Measurements from ENCODE around the gene CCIN.
"Not testable (repeated sequence)": the region's sequence is repeated elsewhere in the genome, so short reads cannot be mapped to it uniquely, and the experiment has no call there.

Gene CCIN

DNA sequence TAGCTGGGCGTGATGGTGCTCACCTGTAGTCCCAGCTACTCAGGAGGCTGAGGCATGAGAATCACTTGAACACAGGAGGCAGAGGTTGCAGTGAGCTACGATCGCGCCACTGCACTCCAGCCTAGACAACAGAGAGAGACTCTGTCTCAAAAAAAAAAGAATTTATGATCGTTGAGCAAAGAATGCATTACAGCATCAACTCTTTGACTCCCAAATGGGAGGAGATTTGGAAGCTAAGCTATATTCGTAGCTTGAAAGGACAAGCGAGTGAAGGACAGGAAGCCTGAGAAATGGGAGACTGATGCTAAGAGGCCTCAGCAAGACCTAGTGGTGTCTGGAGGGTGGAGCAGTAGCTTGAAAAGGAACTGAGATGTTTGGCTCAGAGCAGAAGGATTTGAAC lies 10.3 kb upstream of the CCIN start:
- H3K36me3 Mint-ChIP-seq (ENCODE audit: low read depth), result peaks cover 56% of the 10 kb centered on the region
- peaks cover 13% of the 10 kb centered on the region for H3K4me1 Mint-ChIP-seq (ENCODE audit: low read depth)
- H3K27ac Mint-ChIP-seq, result no peak overlapping the region
- no peak for DNase-seq (ENCODE audit: low spot score)
- no peaks in the 10 kb centered on the region for H3K27me3 Mint-ChIP-seq (ENCODE audit: low read depth)
- no peak overlapping the region for H3K4me3 Mint-ChIP-seq
- peaks cover 6% of the 10 kb centered on the region for H3K9me3 Mint-ChIP-seq

DNA sequence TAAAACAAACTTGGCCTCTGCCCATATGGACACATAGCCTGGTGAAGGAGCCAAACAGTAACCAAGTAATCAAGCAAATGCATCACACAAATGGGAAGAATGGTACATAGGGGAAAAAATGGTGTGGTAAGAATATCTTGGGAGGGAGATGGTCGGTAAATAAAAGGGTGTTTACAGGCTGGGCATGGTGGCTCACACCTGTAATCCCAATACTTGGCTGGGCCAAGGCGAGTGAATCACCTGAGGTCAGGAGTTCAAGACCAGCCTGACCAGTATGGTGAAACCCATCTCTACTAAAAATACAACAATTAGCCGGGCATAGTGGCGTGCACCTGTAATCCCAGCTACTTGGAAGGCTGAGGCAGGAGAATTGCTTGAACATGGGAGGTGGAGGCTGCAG lies 9.7 kb upstream of the CCIN start:
- not testable (repeated sequence) for H3K4me3 Mint-ChIP-seq; H3K4me1 Mint-ChIP-seq (ENCODE audit: low read depth); DNase-seq (ENCODE audit: low spot score); H3K27me3 Mint-ChIP-seq (ENCODE audit: low read depth); H3K9me3 Mint-ChIP-seq; H3K27ac Mint-ChIP-seq
- H3K36me3 Mint-ChIP-seq (ENCODE audit: low read depth), result peaks cover 51% of the 10 kb centered on the region

DNA sequence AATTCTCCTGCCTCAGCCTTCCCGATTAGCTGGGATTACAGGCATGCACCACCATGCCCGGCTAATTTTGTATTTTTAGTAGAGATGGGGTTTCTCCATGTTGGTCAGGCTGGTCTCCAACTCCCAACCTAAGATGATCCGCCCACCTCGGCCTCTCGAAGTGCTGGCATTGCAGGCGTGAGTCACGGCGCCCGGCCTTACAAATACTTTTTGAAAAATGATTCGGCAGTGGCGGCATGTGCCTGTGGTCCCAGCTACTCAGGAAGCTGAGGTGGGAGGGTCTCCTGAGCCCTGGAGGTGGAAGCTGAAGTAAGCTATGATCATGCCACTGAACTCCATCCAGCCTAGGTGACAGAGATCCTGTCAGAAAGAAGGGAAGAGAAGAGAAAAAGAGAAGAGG lies 9.1 kb upstream of the CCIN start:
- not testable (repeated sequence) for H3K27me3 Mint-ChIP-seq (ENCODE audit: low read depth); H3K4me1 Mint-ChIP-seq (ENCODE audit: low read depth); DNase-seq (ENCODE audit: low spot score); H3K9me3 Mint-ChIP-seq; H3K4me3 Mint-ChIP-seq; H3K27ac Mint-ChIP-seq
- H3K36me3 Mint-ChIP-seq (ENCODE audit: low read depth), result peaks cover 47% of the 10 kb centered on the region

DNA sequence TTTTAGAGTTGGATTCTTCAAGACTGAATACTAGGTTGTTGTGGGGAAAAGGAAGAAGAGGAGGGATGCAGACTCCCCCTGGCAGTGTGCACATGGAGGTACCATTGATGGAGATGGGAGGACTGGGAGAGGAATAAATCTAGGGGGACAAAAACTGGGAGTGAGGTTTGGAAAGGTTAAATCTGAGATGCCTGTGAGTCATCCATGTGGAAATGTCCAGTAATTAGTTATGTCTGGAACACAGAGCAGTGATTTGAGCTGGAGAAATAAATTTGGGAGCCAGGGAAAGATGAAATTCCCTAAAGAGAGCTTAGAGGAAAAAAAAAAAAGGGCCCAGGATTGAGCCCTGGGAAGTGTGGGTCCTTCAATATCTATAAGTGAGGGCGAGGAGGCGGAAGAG lies 8.0 kb upstream of the CCIN start:
- Mint-ChIP-seq H3K9me3 (peaks cover 6% of the 10 kb centered on the region), H3K27ac (no peak overlapping the region), H3K36me3 (ENCODE audit: low read depth) (peaks cover 44% of the 10 kb centered on the region), H3K4me3 (no peak overlapping the region), H3K4me1 (ENCODE audit: low read depth) (peaks cover 7% of the 10 kb centered on the region), H3K27me3 (ENCODE audit: low read depth) (no peaks in the 10 kb centered on the region)
- DNase-seq (ENCODE audit: low spot score), result no peak

DNA sequence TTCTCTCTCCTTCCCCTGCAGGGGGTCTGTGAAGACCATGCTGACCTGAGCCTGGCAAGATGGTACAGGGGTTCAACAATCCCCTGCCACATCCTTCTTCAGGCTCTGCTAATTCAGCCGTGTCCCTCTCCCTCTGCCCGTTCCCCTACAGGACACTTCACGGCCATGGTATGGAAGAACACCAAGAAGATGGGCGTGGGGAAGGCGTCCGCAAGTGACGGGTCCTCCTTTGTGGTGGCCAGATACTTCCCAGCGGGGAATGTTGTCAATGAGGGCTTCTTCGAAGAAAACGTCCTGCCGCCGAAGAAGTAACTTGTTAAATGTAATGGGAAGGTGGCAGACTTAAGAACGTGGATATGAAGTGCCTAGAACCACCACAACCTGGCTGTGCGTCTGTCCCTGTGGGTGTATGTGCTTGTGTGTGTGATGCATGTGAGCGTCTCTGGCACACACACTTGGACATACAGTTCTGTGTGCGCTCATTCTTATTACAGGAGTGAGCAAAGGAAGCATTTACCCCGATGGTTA lies 6.9 kb upstream of the CCIN start:
- Mint-ChIP-seq H3K4me3 (no peak overlapping the region), H3K36me3 (ENCODE audit: low read depth) (peaks cover 39% of the 10 kb centered on the region), H3K27ac (no peak overlapping the region), H3K4me1 (ENCODE audit: low read depth) (peaks cover 12% of the 10 kb centered on the region), H3K9me3 (peaks cover 6% of the 10 kb centered on the region), H3K27me3 (ENCODE audit: low read depth) (no peaks in the 10 kb centered on the region)
- no peak for DNase-seq (ENCODE audit: low spot score)

DNA sequence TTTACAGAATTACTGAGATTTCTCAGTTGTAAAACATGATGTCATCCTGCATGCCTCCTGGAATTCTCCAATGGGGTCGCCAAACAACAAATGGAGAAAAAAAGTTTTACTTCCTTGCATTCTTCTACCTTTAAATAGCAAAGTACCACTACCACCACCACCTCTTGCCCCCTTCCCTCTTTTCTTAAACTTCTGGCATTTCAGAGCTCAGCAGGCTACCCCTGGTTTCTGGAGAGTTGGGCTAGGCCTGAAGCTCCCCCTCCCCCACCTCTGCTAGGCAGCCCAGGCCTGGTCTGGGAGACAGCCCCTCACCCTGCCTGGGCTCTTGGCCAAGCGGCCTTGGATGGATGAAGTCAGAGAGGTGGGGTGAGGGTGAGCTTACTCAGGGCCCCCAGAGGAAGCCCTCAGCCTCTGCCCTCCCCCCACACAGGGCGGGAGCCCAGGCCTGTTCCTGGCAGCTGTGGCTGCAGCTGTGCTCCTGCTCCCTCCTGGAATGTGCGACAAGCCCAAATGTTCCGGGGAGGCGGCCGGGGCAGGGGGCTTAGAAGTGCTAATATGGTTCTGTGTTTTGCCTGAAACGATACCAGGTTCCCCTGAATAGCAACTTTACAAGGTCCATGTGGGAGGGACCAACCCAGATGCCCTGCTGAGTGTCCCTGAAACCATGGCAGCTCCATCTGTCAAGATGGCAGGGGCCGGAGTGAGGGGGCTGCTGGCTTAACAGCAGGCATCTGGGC lies 6.0 kb upstream of the CCIN start:
- Mint-ChIP-seq H3K4me3 (no peak overlapping the region), H3K36me3 (ENCODE audit: low read depth) (peaks cover 31% of the 10 kb centered on the region), H3K4me1 (ENCODE audit: low read depth) (peaks cover 12% of the 10 kb centered on the region), H3K27me3 (ENCODE audit: low read depth) (no peaks in the 10 kb centered on the region), H3K27ac (no peak overlapping the region), H3K9me3 (peaks cover 3% of the 10 kb centered on the region)
- DNase-seq (ENCODE audit: low spot score), result no peak

DNA sequence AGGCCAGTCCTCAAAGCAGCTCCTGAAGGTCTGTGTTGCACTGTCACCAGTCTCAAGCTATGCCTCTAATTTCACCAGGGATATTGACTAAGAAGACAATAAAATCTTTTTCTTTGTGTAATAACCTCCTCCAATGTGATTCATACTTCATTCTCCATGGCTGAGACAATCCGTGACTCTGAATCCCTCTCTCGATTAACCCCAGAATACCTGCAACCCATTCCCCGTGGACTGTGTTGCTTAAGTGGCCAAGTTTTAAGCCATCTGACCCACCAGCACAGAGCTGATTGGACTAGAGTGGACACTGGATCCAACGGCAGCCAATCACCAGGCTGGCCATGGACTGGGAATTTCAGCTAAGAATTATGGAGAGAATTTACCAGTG lies 5.4 kb upstream of the CCIN start:
- Mint-ChIP-seq H3K27me3 (ENCODE audit: low read depth) (no peaks in the 10 kb centered on the region), H3K9me3 (no peaks in the 10 kb centered on the region), H3K27ac (no peak overlapping the region), H3K4me1 (ENCODE audit: low read depth) (peaks cover 12% of the 10 kb centered on the region), H3K4me3 (no peak overlapping the region), H3K36me3 (ENCODE audit: low read depth) (peaks cover 26% of the 10 kb centered on the region)
- DNase-seq (ENCODE audit: low spot score), result no peak

DNA sequence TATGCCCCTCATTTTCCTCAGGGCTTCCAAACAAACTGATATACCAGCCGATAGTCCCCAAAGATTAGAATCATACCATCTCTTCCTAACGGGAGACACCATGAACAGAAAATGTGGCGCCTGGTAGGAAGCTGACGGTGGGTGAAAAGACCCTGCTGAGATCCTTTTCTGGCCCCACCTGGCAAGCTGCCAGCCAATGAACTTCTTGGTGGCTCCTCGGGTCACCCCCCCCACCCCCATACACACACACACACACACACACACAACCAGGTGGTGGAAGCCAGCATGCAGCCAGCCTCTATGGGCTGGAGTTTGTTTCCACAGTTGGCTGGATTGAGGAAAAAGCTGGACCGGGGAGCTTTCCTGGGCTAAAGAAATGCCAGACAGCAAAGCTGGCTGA lies 4.8 kb upstream of the CCIN start:
- Mint-ChIP-seq H3K36me3 (ENCODE audit: low read depth) (peaks cover 21% of the 10 kb centered on the region), H3K4me3 (no peak overlapping the region), H3K9me3 (no peaks in the 10 kb centered on the region), H3K27ac (no peak overlapping the region), H3K4me1 (ENCODE audit: low read depth) (peaks cover 9% of the 10 kb centered on the region), H3K27me3 (ENCODE audit: low read depth) (peaks cover 2% of the 10 kb centered on the region)
- no peak for DNase-seq (ENCODE audit: low spot score)

DNA sequence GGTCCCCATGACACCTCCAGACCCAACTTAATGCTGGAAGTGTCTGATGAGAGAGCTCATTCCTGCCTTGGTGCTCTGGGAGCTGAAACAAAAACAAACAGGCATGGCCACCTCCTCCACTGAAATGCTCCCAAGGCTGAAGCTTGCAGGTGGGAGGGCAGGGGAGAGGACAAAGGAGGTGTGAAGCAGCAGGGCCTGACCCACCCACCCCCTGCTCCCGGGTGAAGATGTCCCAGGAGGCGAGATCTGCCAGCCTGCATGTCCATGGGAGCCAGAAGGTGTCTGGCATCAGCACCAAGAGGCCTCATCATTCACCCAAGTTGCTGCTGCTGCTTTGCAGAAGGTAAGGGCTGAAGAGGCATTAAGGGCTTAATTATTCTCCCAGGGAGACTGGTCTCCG lies 4.2 kb upstream of the CCIN start:
- H3K27ac Mint-ChIP-seq, result no peak overlapping the region
- H3K4me1 Mint-ChIP-seq (ENCODE audit: low read depth), result peaks cover 9% of the 10 kb centered on the region
- H3K4me3 Mint-ChIP-seq, result peak overlapping the region; percentile 55
- H3K9me3 Mint-ChIP-seq, result no peaks in the 10 kb centered on the region
- H3K36me3 Mint-ChIP-seq (ENCODE audit: low read depth), result peaks cover 19% of the 10 kb centered on the region
- peaks cover 2% of the 10 kb centered on the region for H3K27me3 Mint-ChIP-seq (ENCODE audit: low read depth)
- DNase-seq (ENCODE audit: low spot score), result no peak

DNA sequence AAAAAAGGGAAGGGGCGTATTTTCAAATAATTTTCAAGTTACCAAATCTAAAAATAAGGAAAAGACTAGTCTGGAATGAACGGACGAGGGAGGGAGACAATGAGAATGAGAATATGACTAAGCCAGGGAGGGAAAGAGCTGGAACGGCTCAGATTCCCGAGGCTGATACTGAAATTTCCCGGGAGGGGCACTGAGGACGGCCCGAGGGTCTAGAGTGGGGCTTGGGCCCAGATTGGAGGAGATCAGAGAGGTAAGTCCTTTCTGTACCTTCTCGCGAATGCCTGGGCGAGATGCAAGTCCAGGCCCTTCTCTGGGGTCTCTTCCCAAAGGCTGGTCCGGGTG lies 3.4 kb upstream of the CCIN start:
- H3K4me1 Mint-ChIP-seq (ENCODE audit: low read depth), result peaks cover 9% of the 10 kb centered on the region
- DNase-seq (ENCODE audit: low spot score), result no peak
- H3K9me3 Mint-ChIP-seq, result no peaks in the 10 kb centered on the region
- H3K36me3 Mint-ChIP-seq (ENCODE audit: low read depth), result peaks cover 14% of the 10 kb centered on the region
- peak overlapping the region; percentile 34 for H3K4me3 Mint-ChIP-seq
- peaks cover 2% of the 10 kb centered on the region for H3K27me3 Mint-ChIP-seq (ENCODE audit: low read depth)
- H3K27ac Mint-ChIP-seq, result peak overlapping the region; percentile 31

DNA sequence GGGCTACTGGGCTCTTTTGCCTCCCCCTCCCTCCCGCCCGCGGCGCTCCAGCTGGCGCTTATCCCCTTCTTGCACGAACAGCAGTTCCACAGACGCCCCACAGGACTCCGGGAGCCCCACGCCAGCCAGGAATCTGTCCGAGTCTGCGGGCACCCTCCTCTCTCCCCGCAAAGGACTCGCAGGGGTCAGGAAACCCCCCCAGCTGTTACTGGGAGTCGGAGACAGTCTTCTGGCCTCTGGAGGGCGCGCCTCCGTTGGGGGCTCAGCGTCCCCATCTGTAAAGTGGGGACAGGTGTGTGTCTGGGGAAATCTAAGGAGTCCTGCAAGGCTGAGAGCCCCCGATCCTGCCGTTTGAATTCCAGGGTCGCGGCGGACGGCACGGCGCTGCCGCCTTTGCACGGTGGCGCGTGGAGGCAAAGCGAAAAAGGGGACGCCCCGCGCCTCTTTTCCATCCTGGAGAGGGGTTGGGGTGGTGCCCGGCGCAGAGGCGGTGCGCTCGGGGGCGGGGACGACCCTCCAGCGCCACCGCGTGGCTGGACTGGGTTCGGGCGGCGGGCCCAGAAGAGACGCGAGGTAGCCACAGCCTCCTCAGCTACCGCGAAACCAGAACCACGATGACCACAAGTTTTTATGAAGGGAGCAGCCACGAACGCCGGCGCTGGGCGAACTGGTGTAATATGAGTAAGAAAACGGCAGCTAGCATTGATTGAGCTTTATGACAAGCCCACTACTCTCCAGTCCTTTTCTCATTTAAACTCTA lies 2.8 kb upstream of the CCIN start:
- peak; percentile 83 for DNase-seq (ENCODE audit: low spot score)
- Mint-ChIP-seq H3K27me3 (ENCODE audit: low read depth) (peaks cover 2% of the 10 kb centered on the region), H3K36me3 (ENCODE audit: low read depth) (peaks cover 14% of the 10 kb centered on the region), H3K9me3 (no peaks in the 10 kb centered on the region), H3K4me1 (ENCODE audit: low read depth) (peaks cover 9% of the 10 kb centered on the region), H3K27ac (peak overlapping the region; percentile 62), H3K4me3 (peak overlapping the region; percentile 77)

DNA sequence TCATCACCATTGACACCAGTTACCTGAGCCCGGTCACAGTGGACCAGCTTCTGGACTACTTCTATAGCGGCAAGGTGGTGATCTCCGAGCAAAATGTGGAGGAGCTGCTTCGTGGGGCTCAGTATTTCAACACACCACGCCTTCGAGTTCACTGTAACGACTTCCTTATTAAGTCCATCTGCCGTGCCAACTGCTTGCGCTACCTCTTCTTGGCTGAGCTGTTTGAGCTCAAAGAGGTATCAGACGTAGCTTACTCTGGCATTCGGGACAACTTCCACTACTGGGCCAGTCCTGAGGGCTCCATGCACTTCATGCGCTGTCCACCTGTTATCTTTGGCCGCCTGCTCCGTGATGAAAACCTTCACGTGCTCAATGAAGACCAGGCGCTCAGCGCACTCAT lies 520 bp downstream of the CCIN start:
- no peak for DNase-seq (ENCODE audit: low spot score)
- H3K27me3 Mint-ChIP-seq (ENCODE audit: low read depth), result peaks cover 2% of the 10 kb centered on the region
- H3K4me1 Mint-ChIP-seq (ENCODE audit: low read depth), result peaks cover 11% of the 10 kb centered on the region
- H3K36me3 Mint-ChIP-seq (ENCODE audit: low read depth), result no peaks in the 10 kb centered on the region
- H3K9me3 Mint-ChIP-seq, result no peaks in the 10 kb centered on the region
- no peak overlapping the region for H3K27ac Mint-ChIP-seq
- no peak overlapping the region for H3K4me3 Mint-ChIP-seq

DNA sequence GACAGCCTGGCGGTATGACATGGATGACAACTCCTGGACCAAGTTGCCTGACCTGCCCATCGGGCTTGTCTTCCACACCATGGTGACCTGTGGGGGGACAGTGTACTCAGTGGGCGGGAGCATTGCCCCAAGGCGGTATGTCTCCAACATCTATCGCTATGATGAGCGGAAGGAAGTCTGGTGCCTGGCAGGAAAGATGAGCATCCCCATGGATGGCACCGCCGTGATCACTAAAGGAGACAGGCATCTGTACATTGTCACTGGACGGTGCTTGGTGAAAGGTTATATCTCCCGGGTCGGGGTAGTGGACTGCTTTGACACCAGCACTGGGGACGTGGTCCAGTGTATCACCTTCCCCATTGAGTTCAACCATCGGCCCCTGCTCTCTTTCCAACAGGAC lies 1.3 kb downstream of the CCIN start:
- Mint-ChIP-seq H3K27me3 (ENCODE audit: low read depth) (peaks cover 2% of the 10 kb centered on the region), H3K36me3 (ENCODE audit: low read depth) (no peaks in the 10 kb centered on the region), H3K27ac (no peak overlapping the region), H3K4me1 (ENCODE audit: low read depth) (peaks cover 11% of the 10 kb centered on the region), H3K9me3 (no peaks in the 10 kb centered on the region), H3K4me3 (no peak overlapping the region)
- DNase-seq (ENCODE audit: low spot score), result no peak

DNA sequence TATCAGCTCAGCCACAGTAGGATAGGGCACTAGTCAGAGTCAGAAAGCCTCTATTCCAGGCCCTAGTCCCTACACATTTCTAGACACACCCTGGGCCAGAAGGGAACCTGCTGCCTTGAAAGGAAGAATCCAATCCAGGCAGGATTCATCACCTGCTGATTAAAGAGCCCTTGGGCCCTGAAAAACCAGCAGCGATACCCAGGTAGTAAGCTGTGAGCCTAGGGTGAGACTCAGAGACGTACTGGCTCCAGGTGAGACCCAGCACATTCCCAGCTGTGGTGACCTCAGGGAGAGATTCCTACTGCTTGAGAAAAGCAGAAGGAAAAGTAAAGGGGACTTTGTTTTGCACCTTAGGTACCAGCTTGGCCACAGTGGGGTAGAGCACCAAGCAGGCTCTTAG lies 4.7 kb downstream of the CCIN start:
- Mint-ChIP-seq H3K9me3 (no peaks in the 10 kb centered on the region), H3K27ac (no peak overlapping the region), H3K27me3 (ENCODE audit: low read depth) (peaks cover 2% of the 10 kb centered on the region)

More for the DNA sequence above, 4.7 kb downstream of the CCIN start:
- no peaks in the 10 kb centered on the region for H3K36me3 Mint-ChIP-seq (ENCODE audit: low read depth)
- H3K4me3 Mint-ChIP-seq, result no peak overlapping the region
- DNase-seq (ENCODE audit: low spot score), result no peak
- peaks cover 6% of the 10 kb centered on the region for H3K4me1 Mint-ChIP-seq (ENCODE audit: low read depth)

Measured in T-helper 2 cell treated with Interferon-gamma antibody and Interleukin-4, amounts not matched to agents 5 μg/mL and 100 μg/mL, for 36 hours (primary cell).